ENCODE results near the gene ANKRD7.

Gene ANKRD7

GRCh38 chr7:118184565-118184940 is 40.0 kb upstream of the ANKRD7 start:
- peak overlapping the region; percentile 92 for H3K4me2 ChIP-seq (ENCODE audit: low read depth, low read length, poor library complexity, severe bottlenecking)
- peaks cover 70% of the 10 kb centered on the region for H3K79me2 ChIP-seq (ENCODE audit: insufficient read depth, low read length)
- no peaks in the 10 kb centered on the region for H3K27me3 ChIP-seq (ENCODE audit: low read length)
- H2AFZ ChIP-seq (ENCODE audit: low read depth, low read length, severe bottlenecking), result no peak overlapping the region
- peak overlapping the region; percentile 79 for H3K27ac ChIP-seq (ENCODE audit: low read depth, low read length)
- no peaks in the 10 kb centered on the region for H3K9me3 ChIP-seq (ENCODE audit: insufficient read depth, low read length)
- peak overlapping the region; percentile 95 for H3K9ac ChIP-seq (ENCODE audit: low read length)
- no peak for TF ChIP-seq CTCF (IDR thresholded peaks at IDR 0.05; ENCODE audit: insufficient read depth, low read length, poor library complexity, severe bottlenecking)
- TF ChIP-seq EZH2phosphoT487 (conservative IDR thresholded peaks at IDR 0.05; ENCODE audit: low read length), result no peak
- peaks cover 35% of the 10 kb centered on the region for H4K20me1 ChIP-seq (ENCODE audit: low read depth, low read length)
- peak overlapping the region; percentile 94 for H3K4me3 ChIP-seq (ENCODE audit: insufficient read depth, low read length, poor library complexity, severe bottlenecking)
- H3K36me3 ChIP-seq (ENCODE audit: low read length), result peaks cover 44% of the 10 kb centered on the region
- H3F3A ChIP-seq (ENCODE audit: insufficient read depth), result peaks cover 69% of the 10 kb centered on the region
- no peaks in the 10 kb centered on the region for H3K9me2 ChIP-seq (replicated peaks; ENCODE audit: insufficient read depth, low read length)

GRCh38 chr7:118185163-118185860 is 39.2 kb upstream of the ANKRD7 start:
- Histone ChIP-seq H3K36me3 (ENCODE audit: low read length) (peaks cover 51% of the 10 kb centered on the region), H4K20me1 (ENCODE audit: low read depth, low read length) (peaks cover 35% of the 10 kb centered on the region), H3K4me2 (ENCODE audit: low read depth, low read length, poor library complexity, severe bottlenecking) (peak overlapping the region; percentile 92), H3K79me2 (ENCODE audit: insufficient read depth, low read length) (peaks cover 76% of the 10 kb centered on the region), H3K4me3 (ENCODE audit: insufficient read depth, low read length, poor library complexity, severe bottlenecking) (peak overlapping the region; percentile 94), H3K9me3 (ENCODE audit: insufficient read depth, low read length) (no peaks in the 10 kb centered on the region), H2AFZ (ENCODE audit: low read depth, low read length, severe bottlenecking) (no peak overlapping the region), H3K9ac (ENCODE audit: low read length) (peak overlapping the region; percentile 95), H3F3A (ENCODE audit: insufficient read depth) (peaks cover 68% of the 10 kb centered on the region), H3K27me3 (ENCODE audit: low read length) (no peaks in the 10 kb centered on the region), H3K9me2 (replicated peaks; ENCODE audit: insufficient read depth, low read length) (no peaks in the 10 kb centered on the region), H3K27ac (ENCODE audit: low read depth, low read length) (peak overlapping the region; percentile 79)
- TF ChIP-seq EZH2phosphoT487 (conservative IDR thresholded peaks at IDR 0.05; ENCODE audit: low read length) (no peak), CTCF (IDR thresholded peaks at IDR 0.05; ENCODE audit: insufficient read depth, low read length, poor library complexity, severe bottlenecking) (no peak)

- peak overlapping the region; percentile 95 for H3K9ac ChIP-seq (ENCODE audit: low read length)
Observed at GRCh38 chr7:118186501-118186900, 38.0 kb upstream of the ANKRD7 start.

More at GRCh38 chr7:118186501-118186900, 38.0 kb upstream of the ANKRD7 start:
- peak overlapping the region; percentile 92 for H3K4me2 ChIP-seq (ENCODE audit: low read depth, low read length, poor library complexity, severe bottlenecking)
- H3K27ac ChIP-seq (ENCODE audit: low read depth, low read length), result peak overlapping the region; percentile 79
- no peaks in the 10 kb centered on the region for H3K9me2 ChIP-seq (replicated peaks; ENCODE audit: insufficient read depth, low read length)
- no peaks in the 10 kb centered on the region for H3K27me3 ChIP-seq (ENCODE audit: low read length)
- H3K79me2 ChIP-seq (ENCODE audit: insufficient read depth, low read length), result peaks cover 88% of the 10 kb centered on the region
- H3K4me3 ChIP-seq (ENCODE audit: insufficient read depth, low read length, poor library complexity, severe bottlenecking), result peak overlapping the region; percentile 94
- peaks cover 69% of the 10 kb centered on the region for H3F3A ChIP-seq (ENCODE audit: insufficient read depth)
- peaks cover 61% of the 10 kb centered on the region for H3K36me3 ChIP-seq (ENCODE audit: low read length)
- H3K9me3 ChIP-seq (ENCODE audit: insufficient read depth, low read length), result no peaks in the 10 kb centered on the region
- no peak overlapping the region for H2AFZ ChIP-seq (ENCODE audit: low read depth, low read length, severe bottlenecking)
- H4K20me1 ChIP-seq (ENCODE audit: low read depth, low read length), result peaks cover 41% of the 10 kb centered on the region
- TF ChIP-seq EZH2phosphoT487 (conservative IDR thresholded peaks at IDR 0.05; ENCODE audit: low read length) (no peak), CTCF (IDR thresholded peaks at IDR 0.05; ENCODE audit: insufficient read depth, low read length, poor library complexity, severe bottlenecking) (no peak)
